CMK (cell line): ENCODE data around the gene CRTC3.
"Not testable (repeated sequence)": the region's sequence is repeated elsewhere in the genome, so short reads cannot be mapped to it uniquely, and the experiment has no call there.

Experiments used
- DNase-seq: peaks from one replicate; pipeline ENCODE4 v3.0.0-alpha.2; 2010; ENCODE audit warnings: low read depth

Gene CRTC3

GRCh38 chr15:90624278-90624981, 94.7 kb downstream of the CRTC3 start:
- DNase-seq = no peak

GRCh38 chr15:90625037-90625436, 95.3 kb downstream of the CRTC3 start:
- no peak for DNase-seq

GRCh38 chr15:90629217-90629616, 99.5 kb downstream of the CRTC3 start:
- no peak for DNase-seq

GRCh38 chr15:90633360-90633759, 103.6 kb downstream of the CRTC3 start:
- no peak for DNase-seq

- not testable (repeated sequence) for DNase-seq
These were observed 107.3 kb downstream of the CRTC3 start for GRCh38 chr15:90636993-90637392.

GRCh38 chr15:90637693-90638092, 108.0 kb downstream of the CRTC3 start:
- DNase-seq = no peak

GRCh38 chr15:90638201-90638691, 108.5 kb downstream of the CRTC3 start:
- DNase-seq = no peak

GRCh38 chr15:90638963-90639362, 109.2 kb downstream of the CRTC3 start:
- DNase-seq = no peak

GRCh38 chr15:90640862-90641261, 111.1 kb downstream of the CRTC3 start:
- no peak for DNase-seq

- no peak for DNase-seq
These were observed 112.1 kb downstream of the CRTC3 start for GRCh38 chr15:90641581-90642463.

GRCh38 chr15:90642464-90643300, 113.0 kb downstream of the CRTC3 start:
- DNase-seq = no peak

GRCh38 chr15:90643301-90643632, 113.5 kb downstream of the CRTC3 start:
- DNase-seq = no peak

GRCh38 chr15:90644526-90644925, 114.8 kb downstream of the CRTC3 start:
- DNase-seq = no peak

- no peak for DNase-seq
These were observed 115.4 kb downstream of the CRTC3 start for GRCh38 chr15:90644952-90645725.

- no peak for DNase-seq
These were observed 116.3 kb downstream of the CRTC3 start for GRCh38 chr15:90645873-90646575.

- no peak for DNase-seq
These were observed 117.1 kb downstream of the CRTC3 start for GRCh38 chr15:90646662-90647305.

- DNase-seq = peak; percentile 63
These were observed 117.6 kb downstream of the CRTC3 start for GRCh38 chr15:90647326-90647725.

GRCh38 chr15:90648137-90649070, 118.7 kb downstream of the CRTC3 start:
- peak; percentile 94 for DNase-seq
